Limb (tissue), 2 donors: ENCODE measurements around the gene TBC1D32.
A peak's percentile ranks its signal among the peaks of the same experiment; 100 is the strongest.
"Not testable (repeated sequence)": the region's sequence is repeated elsewhere in the genome, so short reads cannot be mapped to it uniquely, and the experiment has no call there.

ENCODE experiments used
- DNase-seq, 2 donors: peaks; one replicate each; pipeline ENCODE4 v3.0.0-alpha.2; 2016; ENCODE audit errors: extremely low spot score in 2 of 2

The TBC1D32 gene, protein sequence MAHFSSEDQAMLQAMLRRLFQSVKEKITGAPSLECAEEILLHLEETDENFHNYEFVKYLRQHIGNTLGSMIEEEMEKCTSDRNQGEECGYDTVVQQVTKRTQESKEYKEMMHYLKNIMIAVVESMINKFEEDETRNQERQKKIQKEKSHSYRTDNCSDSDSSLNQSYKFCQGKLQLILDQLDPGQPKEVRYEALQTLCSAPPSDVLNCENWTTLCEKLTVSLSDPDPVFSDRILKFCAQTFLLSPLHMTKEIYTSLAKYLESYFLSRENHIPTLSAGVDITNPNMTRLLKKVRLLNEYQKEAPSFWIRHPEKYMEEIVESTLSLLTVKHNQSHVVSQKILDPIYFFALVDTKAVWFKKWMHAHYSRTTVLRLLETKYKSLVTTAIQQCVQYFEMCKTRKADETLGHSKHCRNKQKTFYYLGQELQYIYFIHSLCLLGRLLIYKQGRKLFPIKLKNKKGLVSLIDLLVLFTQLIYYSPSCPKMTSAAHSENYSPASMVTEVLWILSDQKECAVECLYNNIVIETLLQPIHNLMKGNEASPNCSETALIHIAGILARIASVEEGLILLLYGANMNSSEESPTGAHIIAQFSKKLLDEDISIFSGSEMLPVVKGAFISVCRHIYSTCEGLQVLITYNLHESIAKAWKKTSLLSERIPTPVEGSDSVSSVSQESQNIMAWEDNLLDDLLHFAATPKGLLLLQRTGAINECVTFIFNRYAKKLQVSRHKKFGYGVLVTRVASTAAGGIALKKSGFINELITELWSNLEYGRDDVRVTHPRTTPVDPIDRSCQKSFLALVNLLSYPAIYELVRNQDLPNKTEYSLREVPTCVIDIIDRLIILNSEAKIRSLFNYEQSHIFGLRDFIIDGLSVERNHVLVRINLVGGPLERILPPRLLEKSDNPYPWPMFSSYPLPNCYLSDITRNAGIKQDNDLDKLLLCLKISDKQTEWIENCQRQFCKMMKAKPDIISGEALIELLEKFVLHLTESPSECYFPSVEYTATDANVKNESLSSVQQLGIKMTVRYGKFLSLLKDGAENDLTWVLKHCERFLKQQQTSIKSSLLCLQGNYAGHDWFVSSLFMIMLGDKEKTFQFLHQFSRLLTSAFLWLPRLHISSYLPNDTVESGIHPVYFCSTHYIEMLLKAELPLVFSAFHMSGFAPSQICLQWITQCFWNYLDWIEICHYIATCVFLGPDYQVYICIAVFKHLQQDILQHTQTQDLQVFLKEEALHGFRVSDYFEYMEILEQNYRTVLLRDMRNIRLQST

DNA sequence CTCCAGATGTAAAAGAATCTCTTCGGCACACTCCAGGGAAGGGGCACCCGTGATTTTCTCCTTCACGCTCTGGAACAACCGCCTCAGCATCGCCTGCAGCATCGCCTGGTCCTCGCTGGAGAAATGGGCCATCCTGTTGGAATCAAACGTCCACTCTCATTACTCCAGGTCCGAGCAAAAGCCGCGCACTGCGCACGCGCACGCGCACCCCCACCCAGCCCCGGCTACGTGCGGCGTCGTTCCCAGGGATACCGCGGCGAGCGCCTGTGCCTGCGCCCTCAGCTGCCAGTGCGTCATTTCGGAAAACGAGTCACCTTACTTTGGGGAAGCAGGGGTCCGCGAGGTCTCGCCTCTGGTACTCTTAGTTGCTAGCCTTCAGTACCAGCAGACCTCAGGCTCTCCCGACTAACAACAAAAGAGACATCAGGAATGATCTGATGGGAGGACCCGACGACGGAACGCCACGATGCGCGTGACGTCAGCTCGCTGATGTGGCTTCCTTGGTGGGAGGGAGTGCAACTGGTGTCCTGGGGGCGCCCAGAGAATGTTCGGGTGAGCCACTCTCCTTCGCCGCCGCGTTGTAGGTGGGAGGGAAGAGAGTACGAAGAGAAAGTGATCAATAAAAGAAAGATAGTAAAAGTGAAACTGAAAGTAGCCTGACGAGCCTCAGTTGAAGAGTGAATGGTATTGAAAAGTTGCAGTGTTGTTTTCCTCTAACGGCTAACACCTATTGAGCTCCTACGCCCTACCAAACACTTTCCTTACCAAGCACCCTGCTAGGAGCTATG lies at the start of gene TBC1D32:
Gene TBC1D32 (minus strand): TSS at position 182 of the 788 bp plus-strand sequence. CDS start 50 bp downstream, at position 132.
- peak; percentile 94 to 97 for DNase-seq

DNA sequence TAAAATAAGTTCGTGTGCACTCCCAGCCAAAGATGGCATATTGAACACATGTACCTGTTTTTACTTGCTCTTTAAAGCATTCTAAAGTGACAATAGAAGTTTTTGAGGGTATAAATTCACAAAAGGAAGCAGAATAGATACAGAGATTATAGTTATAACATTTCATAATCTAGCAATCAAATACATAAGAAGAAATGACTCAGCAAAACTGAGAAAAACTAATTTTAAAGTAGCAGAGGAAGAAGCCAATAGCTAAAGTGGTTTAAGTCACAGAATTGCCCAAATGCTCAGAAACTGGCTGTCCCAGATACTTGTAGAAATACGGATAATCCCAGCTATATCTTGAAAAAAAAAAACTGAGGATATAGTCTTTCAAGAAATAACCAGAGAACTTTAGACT lies 49.2 kb upstream of the TBC1D32 start:
- DNase-seq = no peak

DNA sequence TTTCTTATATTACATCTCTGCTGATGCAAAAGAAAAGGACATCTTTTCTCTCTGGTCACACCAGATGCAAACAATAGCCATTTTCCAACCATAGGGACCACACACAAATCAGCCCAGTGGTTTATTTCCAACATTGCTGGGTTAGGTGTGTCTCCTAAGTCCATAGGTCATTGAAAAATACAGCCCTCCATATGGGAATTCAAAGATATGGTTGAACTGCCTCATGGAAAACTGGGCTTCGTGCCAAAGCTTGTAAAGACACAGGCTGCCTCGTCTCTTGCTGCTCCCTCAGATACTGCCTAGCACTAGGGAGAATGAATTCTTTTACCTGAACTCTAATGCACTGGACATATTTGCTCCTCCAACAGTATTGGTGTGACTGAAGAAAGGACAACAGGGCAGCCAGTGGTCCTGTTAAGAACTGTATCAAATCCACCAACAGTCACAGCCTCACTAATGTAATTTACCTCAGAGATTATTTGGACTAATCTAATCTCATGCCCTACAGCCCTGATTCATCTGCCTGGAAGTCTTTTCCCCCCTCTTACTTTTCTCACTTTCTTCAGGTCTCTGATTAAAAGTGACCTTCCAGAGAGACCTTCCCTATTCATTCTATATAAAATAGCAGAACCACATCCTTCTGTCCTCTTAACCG lies 48.3 kb upstream of the TBC1D32 start:
- no peak for DNase-seq

DNA sequence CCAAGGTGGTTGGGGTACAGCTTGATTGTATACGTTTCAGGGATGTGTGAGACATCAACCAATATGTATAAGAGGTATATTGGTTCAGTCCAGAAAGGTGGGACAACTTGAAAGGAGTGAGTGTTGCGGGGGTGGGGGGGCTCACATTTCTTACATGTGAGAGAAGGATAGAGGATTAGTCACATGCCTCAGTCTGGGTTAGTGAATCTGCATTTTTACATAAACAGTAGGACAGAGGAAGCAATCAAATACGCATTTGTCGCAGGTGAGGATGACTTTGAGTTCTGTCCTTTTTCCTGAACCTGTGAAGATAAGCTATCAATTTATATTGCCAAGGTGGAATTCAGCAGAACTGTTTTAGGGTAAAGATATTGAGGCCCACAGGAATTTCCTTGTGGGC lies 42.1 kb upstream of the TBC1D32 start:
- DNase-seq = no peak

DNA sequence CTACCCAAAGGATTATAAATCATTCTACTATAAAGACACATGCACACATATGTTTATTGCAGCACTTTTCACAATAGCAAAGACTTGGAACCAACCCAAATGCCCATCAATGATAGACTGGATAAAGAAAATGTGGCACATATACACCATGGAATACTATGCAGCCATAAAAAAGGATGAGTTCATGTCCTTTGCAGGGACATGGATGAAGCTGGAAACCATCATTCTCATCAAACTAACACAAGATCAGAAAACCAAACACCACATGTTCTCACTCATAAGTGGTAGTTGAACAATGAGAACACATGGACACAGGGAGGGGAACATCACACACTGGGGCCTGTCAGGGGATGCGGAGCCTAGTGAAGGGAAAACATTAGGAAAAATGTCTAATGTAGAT lies 39.9 kb upstream of the TBC1D32 start:
- DNase-seq = not testable (repeated sequence)

DNA sequence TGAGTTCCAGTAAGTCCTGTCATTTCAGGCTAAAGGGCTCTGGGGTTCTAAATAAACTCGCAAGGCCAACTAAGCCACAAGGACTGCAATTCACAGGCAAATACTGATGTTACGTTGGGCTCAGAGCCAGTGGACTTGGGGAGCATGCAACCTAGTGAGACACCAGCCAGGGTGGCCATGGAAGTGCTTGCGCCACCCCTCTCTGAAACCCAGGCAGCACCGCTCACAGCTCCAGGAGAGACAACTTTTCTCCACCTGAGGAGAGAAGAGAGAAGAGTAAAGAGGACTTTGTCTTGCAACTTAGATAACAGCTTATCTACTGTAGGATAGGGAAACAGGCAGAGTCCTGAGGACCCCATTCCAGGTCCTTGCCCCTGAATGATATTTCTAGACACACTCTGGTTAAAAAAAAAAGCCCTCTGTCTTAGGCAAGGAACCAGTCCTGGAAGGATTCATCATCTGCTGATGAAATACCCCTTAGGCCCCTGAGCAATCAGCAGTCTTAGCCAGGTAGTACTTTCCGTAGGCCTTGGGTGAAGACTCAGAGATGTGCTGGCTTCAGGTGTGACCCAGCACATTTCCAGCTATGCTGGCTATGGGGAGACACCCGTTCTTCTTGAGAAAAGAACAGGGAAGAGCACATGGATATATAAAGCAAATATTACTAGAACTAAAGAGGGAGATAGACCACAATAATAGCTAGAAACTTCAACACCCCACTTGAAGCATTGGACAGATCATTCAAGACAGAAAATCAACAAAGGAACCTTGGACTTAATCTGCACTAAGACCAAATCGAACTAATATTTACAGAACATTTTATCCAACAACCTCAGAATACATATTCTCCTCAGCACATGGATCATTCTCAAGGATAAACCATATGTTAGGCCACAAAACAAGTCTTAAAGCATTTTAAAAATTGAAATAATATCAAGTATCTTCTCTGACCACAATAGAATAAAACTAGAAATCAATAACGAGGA lies 31.5 kb upstream of the TBC1D32 start:
- no peak for DNase-seq

DNA sequence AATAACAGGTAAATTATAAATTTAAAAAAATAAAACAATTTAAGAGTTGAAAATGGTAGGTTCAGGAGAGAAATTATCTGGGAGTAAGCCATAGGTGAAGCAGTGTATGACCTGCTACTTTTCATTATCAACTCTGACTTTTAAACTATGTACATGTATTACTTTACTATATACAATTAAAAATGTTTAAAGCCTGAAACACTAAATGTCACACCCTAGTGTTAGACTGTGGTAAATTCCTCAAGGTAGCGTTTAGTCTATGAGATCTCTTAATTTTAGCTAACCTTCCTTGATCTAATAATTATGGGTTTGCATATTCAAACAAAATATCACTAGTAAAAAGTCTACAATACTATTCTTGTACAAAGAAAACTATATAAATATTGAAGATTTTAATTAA lies 22.3 kb upstream of the TBC1D32 start:
- DNase-seq = no peak

DNA sequence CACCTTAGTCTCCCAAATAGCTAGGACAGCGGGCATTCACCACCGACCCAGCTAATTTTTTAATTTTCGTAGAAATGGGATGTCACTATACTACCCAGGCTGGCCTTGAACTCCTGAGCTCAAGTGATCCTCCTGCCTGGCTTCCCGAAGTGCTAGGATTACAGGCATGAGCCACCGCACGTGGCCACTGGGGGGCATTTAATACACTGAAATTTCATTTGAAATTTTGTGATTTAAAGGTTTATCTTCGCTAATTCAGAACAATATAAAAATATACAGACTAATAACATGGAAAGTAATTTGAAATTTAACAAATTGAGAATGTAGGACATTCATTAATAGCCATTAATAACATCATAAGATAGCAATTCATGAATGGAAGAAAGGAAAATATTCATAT lies 20.5 kb upstream of the TBC1D32 start:
- no peak for DNase-seq

DNA sequence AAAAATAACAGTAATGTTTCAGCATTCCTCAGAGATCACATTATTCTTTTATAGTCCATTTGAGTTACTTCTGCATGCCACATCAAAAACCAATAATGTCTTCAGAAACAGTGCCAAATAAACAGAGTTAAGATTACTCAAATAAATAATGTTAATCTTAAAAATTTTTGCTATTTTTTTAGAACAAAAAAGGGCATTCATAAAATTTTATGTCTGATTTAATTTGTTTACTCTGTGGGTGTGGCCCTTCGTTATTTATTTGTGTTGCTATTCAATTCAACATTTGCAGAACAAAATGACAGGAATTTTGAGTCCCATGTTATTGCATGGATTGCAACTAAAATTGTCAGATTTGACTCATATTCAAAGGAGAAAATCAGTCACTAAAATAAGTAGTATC lies 18.7 kb upstream of the TBC1D32 start:
- DNase-seq = no peak

DNA sequence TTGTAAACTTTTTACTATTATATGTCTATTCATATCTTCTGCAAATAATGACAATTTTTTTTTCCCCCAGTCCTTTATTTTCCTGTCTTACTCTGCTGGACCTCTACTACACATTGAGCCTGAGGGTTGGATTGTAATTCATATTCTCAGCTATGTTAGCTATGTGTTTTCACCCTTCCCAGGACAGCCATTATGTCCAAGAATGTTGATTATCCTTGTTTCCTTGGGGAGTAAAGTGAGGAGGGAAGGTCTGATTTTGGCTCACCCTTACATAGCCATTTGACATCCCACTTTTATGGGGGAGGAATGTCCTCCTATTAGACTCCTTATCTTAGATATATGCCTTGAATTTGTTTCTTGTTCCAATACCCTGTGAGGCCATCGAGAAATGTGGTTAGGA lies 17.6 kb upstream of the TBC1D32 start:
- DNase-seq = no peak

DNA sequence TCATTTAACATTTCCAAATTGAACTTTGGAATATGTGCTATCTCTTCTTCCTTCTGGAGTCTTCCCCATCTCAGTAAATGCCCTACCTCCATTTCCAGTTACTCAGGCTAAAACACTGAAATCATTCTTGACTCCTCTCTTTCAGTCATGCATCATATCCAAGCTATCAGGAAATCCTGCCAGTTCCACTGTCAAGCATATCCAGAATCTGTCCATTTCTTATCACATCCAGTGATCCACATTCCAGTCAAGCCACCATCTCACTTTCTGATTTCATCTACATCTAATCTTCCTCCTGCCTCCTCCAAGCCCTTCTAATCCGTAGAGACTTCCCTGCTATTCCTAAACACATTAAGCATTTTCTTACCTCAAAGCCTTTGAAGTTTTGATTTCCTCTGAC lies 15.3 kb upstream of the TBC1D32 start:
- no peak for DNase-seq

DNA sequence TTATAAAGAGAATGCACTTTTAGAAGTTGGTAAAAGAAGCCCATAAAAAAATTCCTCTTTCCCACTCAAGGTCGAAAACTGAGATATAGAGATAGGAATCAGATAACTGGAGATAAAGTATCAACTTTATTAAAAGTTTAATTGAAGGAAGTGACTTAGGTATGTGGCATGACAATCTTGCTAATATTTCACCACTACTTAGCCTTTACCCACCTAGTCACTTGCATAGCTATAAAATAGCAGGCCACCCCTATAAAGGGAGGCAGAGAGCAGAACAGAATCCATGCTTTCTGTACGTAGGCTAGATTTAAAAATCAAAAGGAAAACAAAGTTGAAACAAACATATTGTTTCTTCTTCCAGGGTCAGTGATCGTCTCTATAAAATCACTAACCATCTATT lies 13.2 kb upstream of the TBC1D32 start:
- DNase-seq = no peak

DNA sequence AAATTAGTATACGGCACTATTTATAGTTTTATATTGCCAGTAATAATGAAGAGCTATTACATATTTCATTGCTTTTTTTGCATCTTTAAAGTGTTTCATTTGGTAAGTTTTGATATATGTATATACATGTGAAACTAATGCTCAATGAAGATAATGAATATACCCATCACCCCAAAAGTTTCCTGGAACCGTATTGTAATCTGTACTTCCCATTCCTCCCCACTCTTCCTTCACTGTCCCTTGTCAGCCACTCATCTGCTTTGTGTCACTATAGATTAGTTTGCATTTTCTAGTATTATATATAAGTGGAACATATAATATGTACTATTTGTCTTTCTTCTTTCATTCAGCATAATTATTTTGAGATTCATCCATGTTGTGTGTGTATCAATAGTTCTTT lies 10.3 kb upstream of the TBC1D32 start:
- DNase-seq = no peak

DNA sequence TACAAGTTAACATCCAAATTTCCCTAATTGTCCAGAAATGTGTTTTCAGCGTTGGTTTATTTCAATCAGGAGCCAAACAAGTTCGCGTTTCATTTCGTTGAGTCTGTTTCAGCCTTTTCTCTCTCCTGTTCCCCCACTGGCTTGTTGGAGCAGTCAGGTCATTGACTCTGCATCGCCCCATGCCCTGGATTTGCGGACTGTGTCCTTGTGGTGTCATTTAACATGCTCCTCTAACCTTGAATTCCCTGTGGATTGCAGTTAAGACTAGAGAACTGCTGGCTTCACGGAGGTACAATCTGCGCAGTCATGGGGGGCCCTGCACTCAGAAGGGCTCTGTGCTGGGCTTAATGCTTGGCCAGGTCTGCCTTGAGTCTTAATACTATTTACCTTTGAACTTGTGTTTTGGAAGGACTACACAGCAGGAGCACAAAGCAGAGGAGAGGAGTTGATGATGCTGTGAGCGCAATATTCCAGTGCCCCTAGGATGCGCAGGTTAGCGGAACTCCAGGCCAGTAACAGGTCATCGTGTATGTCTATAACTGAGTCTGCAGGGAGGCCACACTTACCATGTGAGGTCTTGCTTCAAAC lies 5.5 kb upstream of the TBC1D32 start:
- no peak for DNase-seq

DNA sequence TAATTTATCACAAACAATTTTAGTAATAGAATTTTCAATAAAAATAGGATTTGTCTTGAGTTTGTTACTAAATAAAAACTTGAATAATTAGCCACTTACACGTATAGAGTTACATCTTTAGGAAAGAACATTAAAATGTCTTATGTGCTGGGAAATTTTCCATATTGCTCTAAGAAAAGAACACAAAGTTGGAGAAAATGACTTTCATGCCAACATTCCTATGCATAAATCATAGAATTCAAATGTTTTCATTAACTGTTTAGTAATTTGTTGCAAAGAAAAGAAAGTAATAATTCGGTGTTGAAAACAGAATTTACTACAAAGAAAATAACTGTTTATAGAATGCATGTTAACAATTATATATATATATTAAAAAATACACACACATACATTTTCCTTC lies 4.7 kb upstream of the TBC1D32 start:
- peak in 1 of 2 donors; percentile 12 for DNase-seq

DNA sequence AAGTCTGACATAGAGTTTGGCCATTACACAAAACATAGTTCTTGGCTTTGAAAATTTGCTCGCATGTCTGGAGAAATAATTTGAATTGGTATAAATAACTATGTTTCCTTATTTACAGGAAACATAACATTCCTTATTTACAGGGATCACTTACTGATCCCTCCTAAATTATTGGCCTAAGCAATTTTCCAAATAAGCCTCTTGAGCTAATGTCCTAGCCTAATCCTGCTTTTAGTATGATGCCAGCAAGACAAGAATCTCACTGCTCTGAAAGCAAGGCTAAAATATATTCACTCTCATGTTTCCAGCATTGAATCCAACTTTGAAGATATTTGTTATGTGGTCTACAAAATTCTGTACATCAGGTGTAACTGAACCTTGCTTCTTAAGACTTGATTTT lies 4.1 kb upstream of the TBC1D32 start:
- DNase-seq = peak in 1 of 2 donors; percentile 24

DNA sequence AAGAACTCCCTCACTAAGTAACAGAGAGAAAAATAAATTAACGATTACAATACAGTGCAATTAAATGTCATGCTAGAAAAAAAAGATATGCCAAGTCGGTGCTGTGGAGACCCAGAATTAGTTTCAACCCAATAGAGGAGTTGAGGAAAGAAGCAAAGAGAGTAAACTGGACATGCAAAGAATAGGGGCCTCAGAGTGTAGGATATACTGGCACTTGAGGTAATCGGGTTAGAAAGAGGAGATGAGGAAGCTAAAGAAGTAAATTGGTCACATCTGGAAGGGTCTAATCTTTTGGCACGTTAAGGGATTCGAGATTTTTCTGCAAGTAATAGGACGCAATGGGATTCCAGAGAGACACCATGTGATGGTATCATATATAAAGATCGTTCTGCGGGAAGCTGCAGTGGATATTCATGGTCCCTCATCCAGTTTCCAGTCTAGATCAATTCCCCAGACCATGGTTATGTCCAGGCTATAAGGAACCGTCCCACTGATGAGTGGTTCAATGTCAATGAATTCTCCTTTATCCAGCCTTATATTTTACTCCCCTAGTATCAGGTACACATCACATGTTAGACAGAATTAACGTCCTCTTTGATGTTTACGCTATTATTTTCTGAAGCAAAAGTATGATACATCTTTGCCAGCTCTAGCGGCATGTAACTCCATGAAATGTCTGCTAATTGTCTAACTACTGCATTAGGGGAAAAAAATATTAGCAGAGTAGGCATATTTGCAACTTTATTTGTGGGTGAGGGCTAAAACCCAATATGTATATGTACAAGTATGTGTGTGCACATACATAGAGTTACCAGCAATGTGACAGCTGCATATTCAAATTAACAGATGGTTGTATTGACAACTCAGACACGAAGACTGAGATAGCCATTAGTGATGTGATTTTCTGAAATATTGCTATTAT lies 1.1 kb upstream of the TBC1D32 start:
- peak in 1 of 2 donors; percentile 6 for DNase-seq

DNA sequence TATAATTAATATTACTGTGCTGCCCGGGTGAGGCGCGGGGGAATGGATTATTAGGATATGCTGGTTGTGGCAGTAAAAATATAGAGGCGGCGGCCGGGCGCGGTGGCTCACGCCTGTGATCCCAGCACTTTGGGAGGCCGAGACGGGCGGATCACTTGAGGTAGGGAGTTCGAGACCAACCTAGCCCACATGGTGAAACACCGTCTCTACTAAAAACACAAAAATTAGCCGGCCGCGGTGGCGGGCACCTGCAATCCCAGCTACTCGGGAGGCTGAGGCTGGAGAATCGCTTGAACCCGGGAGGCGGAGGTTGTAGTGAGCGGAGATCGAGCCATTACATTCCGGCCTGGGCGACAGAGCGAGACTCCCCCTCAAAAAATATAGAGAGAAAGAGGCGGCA lies 586 bp downstream of the TBC1D32 start:
- DNase-seq = peak in 1 of 2 donors; percentile 34
